K562 (cell line): ENCODE measurements around the gene ZEB2. TPM values are rescaled to one million over a fixed set of nuclear protein-coding genes. Genes with fewer than 3 reads are reported as not detected.

Source experiments
- AFF1 ChIP-seq, 2 experiments: fragments of 450-650 bp; IDR thresholded peaks; 2 replicates each; pipeline ENCODE4 v1.6.1; 2018; ENCODE audit warnings: mild to moderate bottlenecking in 2 of 2, low read depth in 1 of 2; ENCODE audit not compliant: partially characterized antibody in 2 of 2
- CHAMP1 ChIP-seq: fragments of 450-650 bp; IDR thresholded peaks from 2 replicates; pipeline ENCODE4 v1.6.1; 2016; ENCODE audit warnings: mild to moderate bottlenecking
- E2F1 ChIP-seq: sonication (generic); formaldehyde crosslinking; IDR thresholded peaks from 2 replicates; pipeline ENCODE4 v1.8.1; 2023; ENCODE audit warnings: mild to moderate bottlenecking, missing genetic modification reagents, moderate library complexity
- HMG20A ChIP-seq: fragments of 450-650 bp; formaldehyde crosslinking; conservative IDR thresholded peaks from 2 replicates; pipeline ENCODE4 v1.4.0; 2020; ENCODE audit warnings: mild to moderate bottlenecking, mixed read lengths
- KAT2B ChIP-seq: IDR thresholded peaks from one replicate; pipeline ENCODE4 v1.6.1; 2012; ENCODE audit warnings: low read depth, mild to moderate bottlenecking, control low read depth, inconsistent platforms, low read length, moderate library complexity
- NR2C2 ChIP-seq, 2 experiments: fragments of 200-800 bp in 1 of 2; sonication (Bioruptor generic) in 1 of 2; sonication (generic) in 1 of 2; formaldehyde crosslinking in 1 of 2; IDR thresholded peaks; 2 replicates each; pipeline versions ENCODE4 v1.6.1 to v1.8.0; 2016 to 2022; ENCODE audit warnings: mild to moderate bottlenecking in 1 of 2, missing compliant biosample characterization in 1 of 2, missing genetic modification characterization in 1 of 2, missing genetic modification reagents in 1 of 2
- OTX1 ChIP-seq: fragments of 450-650 bp; formaldehyde crosslinking; IDR thresholded peaks from 2 replicates; pipeline ENCODE4 v1.4.0; 2022; ENCODE audit warnings: mild to moderate bottlenecking
- PHB ChIP-seq: fragments of 250-450 bp; sonication (Bioruptor Pico); IDR thresholded peaks from 2 replicates; pipeline ENCODE4 v1.5.0; 2021
- SIN3B ChIP-seq: fragments of 450-650 bp; IDR thresholded peaks from 2 replicates; pipeline ENCODE4 v1.6.1; 2017; ENCODE audit warnings: low read depth, mild to moderate bottlenecking, moderate library complexity
- SMAD3 ChIP-seq: fragments of 450-650 bp; formaldehyde crosslinking; conservative IDR thresholded peaks from 2 replicates; pipeline ENCODE4 v1.4.0; 2020; ENCODE audit warnings: mild to moderate bottlenecking
- STAT6 ChIP-seq: sonication (generic); formaldehyde crosslinking; IDR thresholded peaks from 2 replicates; pipeline ENCODE4 v1.8.1; 2023; ENCODE audit warnings: mild to moderate bottlenecking, missing genetic modification reagents
- TAF1 ChIP-seq: IDR thresholded peaks from 2 replicates; pipeline ENCODE4 v1.6.1; 2011; ENCODE audit warnings: mild to moderate bottlenecking, low read length, moderate library complexity; ENCODE audit not compliant: insufficient read depth, control insufficient read depth, severe bottlenecking; ENCODE audit errors: extremely low read depth
- TFAM ChIP-seq: fragments of 250-450 bp; sonication (Bioruptor Pico); conservative IDR thresholded peaks from 2 replicates; pipeline ENCODE4 v1.5.0; 2021; ENCODE audit warnings: mild to moderate bottlenecking, moderate library complexity
- ZFP1 ChIP-seq: fragments of 450-650 bp; formaldehyde crosslinking; IDR thresholded peaks from 2 replicates; pipeline ENCODE4 v1.4.0; 2020; ENCODE audit warnings: mild to moderate bottlenecking, mixed read lengths
- ZNF551 ChIP-seq: fragments of 250-450 bp; sonication (Bioruptor Pico); IDR thresholded peaks from 2 replicates; pipeline ENCODE4 v1.5.0; 2021; ENCODE audit warnings: mild to moderate bottlenecking, moderate library complexity
- polyA plus RNA-seq, 8 experiments: library from polyadenylated mRNA; depleted of rRNA in 4 of 8; stranded (reverse) in 5 of 8; unstranded in 3 of 8; fragments of >200 nt; fragmentation: Nextera tagmentation in 2 of 8; fragmentation: Illumina TruSeq in 1 of 8; extraction: Ambion mirVana in 2 of 8; extraction: Trizol in 1 of 8; gene quantifications; 2 replicates each; pipeline versions ENCODE4 v1.2.1 to v1.2.3, GENCODE V29; 2011 to 2014; ENCODE audit warnings: inconsistent platforms in 1 of 8, missing spikeins in 1 of 8
- total RNA-seq, 7 experiments: library from RNA; depleted of rRNA in 6 of 7; stranded (reverse); fragments of >200 nt in 6 of 7; fragmentation: Illumina TruSeq in 2 of 7; extraction: Trizol in 2 of 7; gene quantifications; 2 replicates each; pipeline versions ENCODE4 v1.2.1 to v1.2.3, GENCODE V29; 2011 to 2021; ENCODE audit warnings: low replicate concordance in 1 of 7

The ZEB2 gene
- total and polyA plus RNA-seq, 9 of the 15 experiments (the other 6 are each of a cell fraction or from before 2014, with no cell fraction given), result 15.1 to 113 (median 72.3) TPM

- TF ChIP-seq OTX1 (CRISPR knock-in tag), result no peak
- no peak for TF ChIP-seq AFF1 (IDR thresholded peaks at IDR 0.05; ENCODE audit: low read depth in 1 of 2, partially characterized antibody in 2 of 2)
- TF ChIP-seq NR2C2 (CRISPR knock-in tag; IDR thresholded peaks at IDR 0.05), result no peak
- TF ChIP-seq NR2C2 (tag; IDR thresholded peaks at IDR 0.05), result no peak
- no peak for TF ChIP-seq HMG20A
- no peak for TF ChIP-seq ZFP1 (CRISPR knock-in tag)
- no peak for TF ChIP-seq SIN3B
- 0 out of 2 replicates have a peak, but pooled peaks have one; percentile 63 for TF ChIP-seq ZNF551 (CRISPR knock-in tag)
- peak; percentile 28 for TF ChIP-seq TAF1
- TF ChIP-seq TFAM (CRISPR knock-in tag), result no peak
- no peak for TF ChIP-seq SMAD3
- TF ChIP-seq PHB (CRISPR knock-in tag), result no peak
- no peak for TF ChIP-seq STAT6 (CRISPR knock-in tag)
- no peak for TF ChIP-seq E2F1
- TF ChIP-seq CHAMP1, result no peak
- TF ChIP-seq KAT2B, result no peak
Observed at GRCh38 chr2:144358979-144359541, 160.9 kb downstream of the ZEB2 start (continued).
